HepG2 (cell line): Measurements from ENCODE around the gene TK2. TPM values are rescaled to one million over a fixed set of nuclear protein-coding genes. Genes with fewer than 3 reads are reported as not detected.

Source experiments
- CBX5 ChIP-seq: sonication (generic); formaldehyde crosslinking; IDR thresholded peaks from 2 replicates; pipeline ENCODE4 v1.4.0; 2020; ENCODE audit warnings: missing genetic modification reagents, borderline replicate concordance
- ETV6 ChIP-seq: sonication (generic); formaldehyde crosslinking; conservative IDR thresholded peaks from 2 replicates; pipeline ENCODE4 v1.4.0; 2020; ENCODE audit warnings: missing genetic modification reagents
- FLYWCH1 ChIP-seq: sonication (generic); formaldehyde crosslinking; IDR thresholded peaks from 2 replicates; pipeline ENCODE4 v1.8.1; 2023; ENCODE audit warnings: mild to moderate bottlenecking, missing genetic modification reagents
- HES4 ChIP-seq: sonication (generic); formaldehyde crosslinking; IDR thresholded peaks from 2 replicates; pipeline ENCODE4 v1.9.0; 2021; ENCODE audit warnings: mild to moderate bottlenecking, missing genetic modification reagents, borderline replicate concordance
- KAT7 ChIP-seq: IDR thresholded peaks from 2 replicates; pipeline ENCODE4 v1.6.1; 2018; ENCODE audit warnings: borderline replicate concordance, missing compliant biosample characterization
- MTF1 ChIP-seq: sonication (generic); formaldehyde crosslinking; IDR thresholded peaks from 2 replicates; pipeline ENCODE4 v1.5.0; 2020; ENCODE audit warnings: missing genetic modification reagents
- MYC ChIP-seq: sonication (generic); formaldehyde crosslinking; IDR thresholded peaks from 2 replicates; pipeline ENCODE4 v1.9.0; 2021; ENCODE audit warnings: missing genetic modification reagents, borderline replicate concordance
- RFXAP ChIP-seq: sonication (generic); formaldehyde crosslinking; IDR thresholded peaks from 2 replicates; pipeline ENCODE4 v1.4.0; 2020; ENCODE audit warnings: missing genetic modification reagents, borderline replicate concordance
- SP5 ChIP-seq: IDR thresholded peaks from 2 replicates; pipeline ENCODE4 v1.6.1; 2016; ENCODE audit warnings: low read depth, borderline replicate concordance
- STAG1 ChIP-seq: sonication (generic); formaldehyde crosslinking; IDR thresholded peaks from 2 replicates; pipeline ENCODE4 v1.4.0; 2020; ENCODE audit warnings: missing genetic modification reagents
- THAP11 ChIP-seq: IDR thresholded peaks from 2 replicates; pipeline ENCODE4 v1.6.1; 2016; ENCODE audit warnings: missing biosample characterization, missing genetic modification reagents
- ZNF124 ChIP-seq: sonication (generic); formaldehyde crosslinking; IDR thresholded peaks from 2 replicates; pipeline ENCODE4 v1.4.0; 2020; ENCODE audit warnings: missing genetic modification reagents
- ZNF20 ChIP-seq: sonication (generic); formaldehyde crosslinking; IDR thresholded peaks from 2 replicates; pipeline ENCODE4 v1.4.0; 2020; ENCODE audit warnings: mild to moderate bottlenecking, moderate library complexity, missing genetic modification reagents
- ZNF235 ChIP-seq: sonication (generic); formaldehyde crosslinking; IDR thresholded peaks from 2 replicates; pipeline ENCODE4 v1.8.1; 2023; ENCODE audit warnings: mild to moderate bottlenecking, missing genetic modification reagents, borderline replicate concordance
- ZNF296 ChIP-seq: sonication (generic); formaldehyde crosslinking; conservative IDR thresholded peaks from 2 replicates; pipeline ENCODE4 v1.5.0; 2020; ENCODE audit warnings: mild to moderate bottlenecking, missing genetic modification reagents
- ZNF326 ChIP-seq: sonication (generic); formaldehyde crosslinking; IDR thresholded peaks from 2 replicates; pipeline ENCODE4 v1.4.0; 2020; ENCODE audit warnings: missing genetic modification reagents, borderline replicate concordance
- ZNF329 ChIP-seq: sonication (generic); formaldehyde crosslinking; IDR thresholded peaks from 2 replicates; pipeline ENCODE4 v1.9.0; 2021; ENCODE audit warnings: low read depth, mild to moderate bottlenecking, missing genetic modification reagents
- ZNF432 ChIP-seq: sonication (generic); formaldehyde crosslinking; IDR thresholded peaks from 2 replicates; pipeline ENCODE4 v1.5.0; 2020; ENCODE audit warnings: missing genetic modification reagents, mild to moderate bottlenecking, borderline replicate concordance
- ZNF629 ChIP-seq: sonication (generic); formaldehyde crosslinking; conservative IDR thresholded peaks from 2 replicates; pipeline ENCODE4 v1.5.0; 2020; ENCODE audit warnings: missing genetic modification reagents
- ZXDC ChIP-seq: sonication (generic); formaldehyde crosslinking; IDR thresholded peaks from 2 replicates; pipeline ENCODE4 v1.5.0; 2020; ENCODE audit warnings: mild to moderate bottlenecking, missing genetic modification reagents
- polyA plus RNA-seq, 8 experiments: library from polyadenylated mRNA; depleted of rRNA in 3 of 8; stranded (reverse) in 7 of 8; unstranded in 1 of 8; fragments of >200 nt; fragmentation: Illumina TruSeq in 4 of 8; extraction: Trizol in 4 of 8; gene quantifications; 2 replicates each; pipeline versions ENCODE4 v1.2.1 to v1.2.3, GENCODE V29; 2011 to 2016; ENCODE audit warnings: low read depth in 4 of 8, missing spikeins in 1 of 8, mixed read lengths in 1 of 8; ENCODE audit not compliant: insufficient read depth in 1 of 8
- total RNA-seq, 5 experiments: library from RNA; depleted of rRNA; stranded (reverse); fragments of >200 nt; fragmentation: Illumina TruSeq; extraction: Trizol; gene quantifications; 2 replicates each; pipeline ENCODE4 v1.2.3, GENCODE V29; 2016; ENCODE audit warnings: low read depth in 1 of 5
- TF ChIP-seq, protein P1 (sequence below): sonication (generic); formaldehyde crosslinking; IDR thresholded peaks from 2 replicates; pipeline ENCODE4 v1.9.0; 2021; ENCODE audit warnings: missing genetic modification reagents, borderline replicate concordance
- TF ChIP-seq, protein P2 (sequence below): IDR thresholded peaks from 2 replicates; pipeline ENCODE4 v1.6.1; 2012; ENCODE audit warnings: low read depth, low read length, improper control_type of control experiment
- TF ChIP-seq, protein P3 (sequence below): sonication (generic); formaldehyde crosslinking; IDR thresholded peaks from 2 replicates; pipeline ENCODE4 v1.4.0; 2020; ENCODE audit warnings: missing genetic modification reagents

Gene TK2
- total and polyA plus RNA-seq, 2 of the 13 experiments (the other 11 are each of a cell fraction or from before 2014, with no cell fraction given): 18.7 to 21.0 TPM

DNA sequence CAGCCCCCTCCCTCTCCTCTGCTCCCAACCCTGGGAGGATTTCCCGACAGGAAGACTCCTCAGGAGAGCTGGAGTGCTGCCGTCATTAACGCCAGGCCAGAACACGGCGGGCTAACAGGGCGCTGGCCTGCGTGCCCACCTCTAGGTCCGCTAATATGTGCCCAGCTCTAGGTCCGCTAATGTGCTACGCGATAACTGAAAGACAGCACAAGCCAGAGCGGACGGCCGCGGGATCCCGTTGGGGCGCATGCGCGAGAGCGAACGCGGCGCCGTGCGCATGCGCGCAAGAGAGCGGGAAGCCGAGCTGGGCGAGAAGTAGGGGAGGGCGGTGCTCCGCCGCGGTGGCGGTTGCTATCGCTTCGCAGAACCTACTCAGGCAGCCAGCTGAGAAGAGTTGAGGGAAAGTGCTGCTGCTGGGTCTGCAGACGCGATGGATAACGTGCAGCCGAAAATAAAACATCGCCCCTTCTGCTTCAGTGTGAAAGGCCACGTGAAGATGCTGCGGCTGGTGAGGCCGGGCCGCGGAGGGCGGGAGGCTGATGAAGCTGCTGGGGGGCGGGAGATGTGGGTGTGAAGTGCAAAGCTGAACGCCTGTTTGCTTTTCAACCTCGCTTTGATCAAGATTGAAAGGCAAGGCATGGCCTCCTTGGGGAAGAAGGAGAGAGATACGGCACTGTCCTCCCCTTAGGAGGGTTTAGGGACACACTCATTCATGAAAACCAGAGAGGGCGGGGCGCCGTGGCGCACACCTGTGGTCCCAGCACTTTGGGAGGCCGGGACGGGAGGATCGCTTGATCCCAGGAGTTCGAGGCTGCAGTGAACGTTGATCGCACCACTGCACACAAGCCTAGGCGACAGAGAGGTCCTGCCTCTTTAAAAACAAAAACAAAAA, 2.6 kb upstream of the TK2 start, which contains the start of gene CKLF (continued):
- TF ChIP-seq ZNF329: peak; percentile 92
- TF ChIP-seq THAP11: peak; percentile 81
- peak; percentile 99 for TF ChIP-seq HES4 (CRISPR knock-in tag)
- TF ChIP-seq ZNF432 (CRISPR knock-in tag): no peak
- TF ChIP-seq ZNF235 (CRISPR knock-in tag): no peak
- TF ChIP-seq, protein P1, sequence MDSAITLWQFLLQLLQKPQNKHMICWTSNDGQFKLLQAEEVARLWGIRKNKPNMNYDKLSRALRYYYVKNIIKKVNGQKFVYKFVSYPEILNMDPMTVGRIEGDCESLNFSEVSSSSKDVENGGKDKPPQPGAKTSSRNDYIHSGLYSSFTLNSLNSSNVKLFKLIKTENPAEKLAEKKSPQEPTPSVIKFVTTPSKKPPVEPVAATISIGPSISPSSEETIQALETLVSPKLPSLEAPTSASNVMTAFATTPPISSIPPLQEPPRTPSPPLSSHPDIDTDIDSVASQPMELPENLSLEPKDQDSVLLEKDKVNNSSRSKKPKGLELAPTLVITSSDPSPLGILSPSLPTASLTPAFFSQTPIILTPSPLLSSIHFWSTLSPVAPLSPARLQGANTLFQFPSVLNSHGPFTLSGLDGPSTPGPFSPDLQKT (CRISPR knock-in tag): peak; percentile 90; the same call in 1 of the 2 replicates
- TF ChIP-seq KAT7 (CRISPR knock-in tag): peak; percentile 88
- peak; percentile 73; the same call in 1 of the 2 replicates for TF ChIP-seq SP5 (CRISPR knock-in tag)
- TF ChIP-seq ETV6 (CRISPR knock-in tag): peak; percentile 82
- TF ChIP-seq RFXAP (CRISPR knock-in tag): peak; percentile 87
- peak; percentile 82 for TF ChIP-seq ZNF296 (CRISPR knock-in tag)
- TF ChIP-seq, protein P2, sequence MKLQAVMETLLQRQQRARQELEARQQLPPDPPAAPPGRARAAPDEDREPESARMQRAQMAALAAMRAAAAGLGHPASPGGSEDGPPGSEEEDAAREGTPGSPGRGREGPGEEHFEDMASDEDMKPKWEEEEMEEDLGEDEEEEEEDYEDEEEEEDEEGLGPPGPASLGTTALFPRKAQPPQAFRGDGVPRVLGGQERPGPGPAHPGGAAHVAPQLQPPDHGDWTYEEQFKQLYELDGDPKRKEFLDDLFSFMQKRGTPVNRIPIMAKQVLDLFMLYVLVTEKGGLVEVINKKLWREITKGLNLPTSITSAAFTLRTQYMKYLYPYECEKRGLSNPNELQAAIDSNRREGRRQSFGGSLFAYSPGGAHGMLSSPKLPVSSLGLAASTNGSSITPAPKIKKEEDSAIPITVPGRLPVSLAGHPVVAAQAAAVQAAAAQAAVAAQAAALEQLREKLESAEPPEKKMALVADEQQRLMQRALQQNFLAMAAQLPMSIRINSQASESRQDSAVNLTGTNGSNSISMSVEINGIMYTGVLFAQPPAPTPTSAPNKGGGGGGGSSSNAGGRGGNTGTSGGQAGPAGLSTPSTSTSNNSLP: no peak
- TF ChIP-seq MYC (CRISPR knock-in tag): peak; percentile 92
- peak; percentile 95 for TF ChIP-seq ZNF124 (CRISPR knock-in tag)
- TF ChIP-seq ZNF20: peak; percentile 42; the same call in 1 of the 2 replicates
- TF ChIP-seq ZXDC (CRISPR knock-in tag): peak; percentile 90
- TF ChIP-seq ZNF629: peak; percentile 67
- no peak for TF ChIP-seq ZNF326 (CRISPR knock-in tag)
- peak; percentile 55; the same call in 1 of the 2 replicates for TF ChIP-seq CBX5 (CRISPR knock-in tag)
- TF ChIP-seq MTF1 (CRISPR knock-in tag): peak; percentile 93
- TF ChIP-seq FLYWCH1 (CRISPR knock-in tag): peak; percentile 99
- TF ChIP-seq, protein P3, sequence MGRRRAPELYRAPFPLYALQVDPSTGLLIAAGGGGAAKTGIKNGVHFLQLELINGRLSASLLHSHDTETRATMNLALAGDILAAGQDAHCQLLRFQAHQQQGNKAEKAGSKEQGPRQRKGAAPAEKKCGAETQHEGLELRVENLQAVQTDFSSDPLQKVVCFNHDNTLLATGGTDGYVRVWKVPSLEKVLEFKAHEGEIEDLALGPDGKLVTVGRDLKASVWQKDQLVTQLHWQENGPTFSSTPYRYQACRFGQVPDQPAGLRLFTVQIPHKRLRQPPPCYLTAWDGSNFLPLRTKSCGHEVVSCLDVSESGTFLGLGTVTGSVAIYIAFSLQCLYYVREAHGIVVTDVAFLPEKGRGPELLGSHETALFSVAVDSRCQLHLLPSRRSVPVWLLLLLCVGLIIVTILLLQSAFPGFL: peak; percentile 69; the same call in 1 of the 2 replicates
- TF ChIP-seq STAG1: no peak; the same call in 1 of the 2 replicates
